Suppressor macrophage (primary cell): ENCODE results near the gene RBM20.

Experiments
- DNase-seq, 4 experiments: peaks; one replicate each; pipeline ENCODE4 v3.0.0-alpha.2; 2020 to 2022

RBM20 gene

DNA sequence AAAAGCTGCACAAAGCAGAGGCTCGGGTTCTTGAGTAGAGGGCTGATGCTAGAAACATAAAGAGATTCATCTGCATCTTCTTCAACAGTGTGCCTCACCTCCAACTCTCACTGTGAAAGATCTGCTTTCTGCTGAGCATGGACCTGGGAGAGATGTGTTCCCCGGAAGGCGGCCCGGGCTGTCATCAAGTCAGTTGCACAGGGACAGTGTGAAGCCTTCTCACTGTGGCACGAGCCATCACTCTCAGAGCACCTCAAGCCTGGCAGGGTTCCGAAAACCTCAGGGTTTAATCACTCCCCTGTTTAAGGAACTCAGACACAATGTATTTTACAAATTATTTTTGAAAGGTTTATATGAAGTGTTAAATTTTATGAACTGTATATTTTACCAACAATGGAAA, 98.7 kb downstream of the RBM20 start:
- DNase-seq = no peak

- peak; percentile 42 to 75 (median 66) for DNase-seq
Observed at GRCh38 chr10:110744782-110745181, 100.6 kb downstream of the RBM20 start.

- peak; percentile 57 to 70 (median 65) for DNase-seq
Observed at GRCh38 chr10:110746254-110746826, 102.2 kb downstream of the RBM20 start.

GRCh38 chr10:110746969-110747608, 103.0 kb downstream of the RBM20 start:
- DNase-seq = no peak

DNA sequence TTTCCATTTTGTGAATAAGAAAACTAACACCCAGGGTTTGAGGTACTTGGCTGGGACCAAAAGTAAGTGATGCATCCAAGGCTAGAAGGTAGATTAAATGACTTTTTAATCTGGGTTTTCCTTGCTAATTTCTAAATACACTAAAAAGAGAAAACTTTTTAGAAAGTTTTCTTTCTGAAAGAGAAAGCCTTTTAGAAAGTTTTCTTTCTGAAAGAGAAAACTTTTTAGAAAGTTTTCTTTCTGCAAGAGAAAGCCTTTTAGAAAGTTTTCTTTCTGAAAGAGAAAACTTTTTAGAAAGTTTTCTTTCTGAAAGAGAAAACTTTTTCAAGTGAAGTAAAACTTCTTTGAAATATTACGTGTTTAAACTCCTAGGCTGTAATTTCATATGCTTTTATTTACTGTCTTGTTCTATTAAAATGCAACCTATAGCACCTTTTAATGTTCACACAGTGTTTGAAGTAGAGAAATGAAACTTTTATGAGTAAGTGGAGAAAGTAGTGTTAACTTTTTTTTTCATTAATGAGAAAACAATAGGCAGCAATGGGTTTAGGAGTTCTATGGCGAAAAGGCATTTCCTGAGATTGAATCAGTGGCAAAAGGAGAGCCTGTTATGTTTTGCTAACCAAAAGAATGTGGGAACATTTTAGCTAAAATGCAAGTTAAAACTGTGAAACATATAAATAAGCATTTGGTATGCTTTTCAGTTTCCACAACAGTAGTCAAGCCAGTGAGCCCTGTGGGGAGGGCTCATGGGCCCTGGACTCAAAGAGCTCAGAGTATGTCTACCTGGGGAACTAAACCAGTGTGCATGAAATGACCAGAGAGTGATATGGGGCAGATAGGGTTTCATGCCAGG, 103.7 kb downstream of the RBM20 start:
- no peak for DNase-seq

- no peak for DNase-seq
Observed at GRCh38 chr10:110748970-110749369, 104.8 kb downstream of the RBM20 start.

DNA sequence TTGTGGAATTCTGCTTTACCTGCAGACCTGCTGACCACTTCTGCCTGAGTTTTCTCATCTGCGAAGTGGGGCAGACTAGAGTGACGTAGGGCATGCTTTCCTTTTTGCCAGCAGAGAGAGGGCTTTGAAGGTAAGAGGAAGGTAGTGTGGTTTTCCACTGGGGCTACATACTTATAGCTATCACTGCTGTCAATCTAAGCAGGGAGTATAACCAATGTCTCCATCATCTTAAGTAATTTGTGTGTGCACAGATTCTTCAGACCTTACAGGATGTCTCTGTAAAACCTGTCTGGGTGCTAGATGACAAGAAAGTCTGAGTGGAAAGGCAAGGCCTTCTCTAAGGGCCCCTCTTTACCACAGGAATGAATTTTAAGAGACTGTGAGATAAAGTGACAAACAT, 106.8 kb downstream of the RBM20 start:
- no peak for DNase-seq

- DNase-seq = no peak
Observed at GRCh38 chr10:110751850-110752249, 107.7 kb downstream of the RBM20 start.

- DNase-seq = no peak
Observed at GRCh38 chr10:110753462-110753861, 109.3 kb downstream of the RBM20 start.

DNA sequence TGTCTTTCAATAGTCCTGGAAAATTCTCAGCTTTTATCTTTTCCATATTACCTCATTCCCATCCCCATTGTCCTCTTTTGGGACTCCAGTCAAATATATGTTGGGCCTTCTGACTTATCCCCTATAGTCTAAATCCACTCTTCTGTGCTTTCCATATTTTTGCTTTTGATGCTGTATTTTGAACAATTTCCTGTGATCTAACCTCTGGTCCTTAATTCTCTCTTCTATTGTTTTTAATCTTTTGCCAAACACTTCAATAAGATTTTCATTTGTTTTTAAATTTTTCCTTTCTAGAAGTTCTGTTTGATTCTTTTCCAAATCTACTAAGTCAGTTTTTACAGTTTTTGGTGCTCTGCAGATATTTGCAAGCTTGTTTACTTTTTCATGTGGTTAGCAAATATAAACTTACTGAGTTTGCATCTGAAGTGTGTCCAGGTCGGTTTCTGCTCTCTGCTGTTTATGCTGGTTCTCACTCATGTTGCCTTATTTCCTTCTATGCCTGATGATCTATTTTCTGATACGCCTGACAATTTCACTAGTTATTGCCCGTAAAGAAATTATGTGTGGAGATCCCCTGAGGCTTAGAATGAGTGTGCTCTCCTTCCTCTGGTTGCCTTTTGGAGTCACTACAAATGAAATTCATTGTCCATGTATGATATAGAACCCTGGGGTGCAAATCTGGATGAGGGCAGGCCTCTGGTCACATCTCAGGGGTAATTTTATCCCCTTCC, 110.4 kb downstream of the RBM20 start:
- no peak for DNase-seq

- DNase-seq = no peak
Observed at GRCh38 chr10:110755781-110756180, 111.6 kb downstream of the RBM20 start.

DNA sequence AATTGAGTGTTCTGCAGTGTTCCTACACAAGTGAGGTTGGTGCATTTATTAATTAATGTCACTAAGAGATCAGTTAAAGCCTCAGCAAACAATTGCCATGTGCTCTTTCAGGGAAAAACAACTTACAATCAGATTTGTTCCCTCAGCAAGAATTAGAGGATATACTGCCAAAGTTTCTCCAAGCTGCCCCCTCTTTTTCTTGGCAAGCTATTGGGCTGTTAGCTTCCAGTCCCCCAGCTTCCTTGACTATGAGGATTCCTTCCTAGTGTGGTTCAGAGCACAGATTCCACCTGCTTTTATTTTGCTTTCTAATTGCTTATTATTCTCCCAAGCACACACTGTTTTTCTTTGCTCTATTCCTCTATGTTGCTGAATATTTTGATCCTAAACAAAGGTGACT, 112.7 kb downstream of the RBM20 start:
- DNase-seq = no peak

DNA sequence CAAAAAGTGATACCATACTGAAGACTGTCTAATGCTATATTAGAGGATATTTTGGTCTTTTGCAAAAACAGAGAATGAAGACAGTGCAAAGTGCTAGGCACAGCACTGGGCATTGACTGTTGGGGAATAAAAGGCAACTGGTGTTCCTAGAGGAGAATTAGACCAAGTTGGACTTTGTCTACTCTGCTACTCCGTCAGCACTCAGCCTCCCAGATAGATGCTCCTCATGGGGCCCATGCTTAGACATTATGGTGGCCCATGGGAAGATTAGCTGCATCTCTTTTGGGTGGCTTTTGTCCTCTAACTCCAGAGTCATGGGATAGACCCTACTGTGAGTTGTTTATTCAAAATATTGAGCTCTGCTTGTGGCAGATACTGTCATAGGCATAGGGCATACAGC, 113.5 kb downstream of the RBM20 start:
- no peak for DNase-seq

DNA sequence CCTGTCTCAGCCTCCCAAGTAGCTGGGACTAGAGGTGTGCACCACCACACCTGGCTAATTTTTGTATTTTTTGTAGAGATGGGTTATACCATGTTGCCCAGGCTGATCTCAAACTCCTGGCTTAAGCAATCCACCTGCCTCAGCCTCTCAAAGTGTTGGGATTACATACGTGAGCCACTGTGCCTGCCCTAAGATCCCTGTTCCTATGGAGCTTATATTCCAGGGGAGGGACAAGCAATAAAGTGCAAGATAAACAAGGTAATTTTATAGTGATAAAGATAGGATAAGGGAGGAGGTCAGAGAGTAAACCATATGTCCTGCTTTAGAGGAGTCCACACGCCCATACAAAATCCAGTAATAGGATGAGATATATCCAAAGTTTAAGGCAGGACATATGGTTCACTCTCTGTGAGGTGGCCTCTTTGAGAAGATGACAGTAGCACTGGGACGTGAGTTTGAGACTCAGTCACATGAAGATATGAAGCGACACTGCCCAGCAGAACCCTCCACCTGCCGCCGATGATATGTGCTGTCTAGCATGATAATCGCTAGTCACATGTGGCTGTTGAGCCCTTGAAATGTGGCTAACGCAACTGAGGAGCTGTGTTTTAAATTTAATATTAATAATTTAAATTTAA, 114.1 kb downstream of the RBM20 start:
- DNase-seq = no peak

GRCh38 chr10:110758898-110759297, 114.8 kb downstream of the RBM20 start:
- DNase-seq = no peak

DNA sequence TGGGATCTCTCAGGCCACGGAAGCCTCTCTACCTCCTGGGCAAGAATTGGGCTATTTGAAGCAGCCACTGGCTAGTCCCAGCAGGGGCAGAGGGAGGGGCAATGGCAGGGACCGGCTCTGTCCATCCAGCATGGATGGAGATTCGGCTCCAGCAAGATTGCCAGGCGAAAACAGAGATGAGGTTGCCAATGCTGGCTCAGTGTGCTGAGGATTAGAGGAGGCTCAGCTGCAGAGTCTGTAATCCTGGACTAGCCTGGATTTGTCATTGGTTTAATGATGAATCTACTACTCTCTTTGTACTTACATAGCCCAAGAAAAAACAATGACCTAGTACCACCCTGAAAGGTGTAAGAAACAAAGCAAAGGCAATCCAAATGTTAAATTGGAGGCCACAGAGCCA, 115.4 kb downstream of the RBM20 start:
- DNase-seq = no peak

GRCh38 chr10:110762109-110762848, 118.1 kb downstream of the RBM20 start:
- DNase-seq = no peak

- DNase-seq = no peak
Observed at GRCh38 chr10:110762849-110763211, 118.7 kb downstream of the RBM20 start.

DNA sequence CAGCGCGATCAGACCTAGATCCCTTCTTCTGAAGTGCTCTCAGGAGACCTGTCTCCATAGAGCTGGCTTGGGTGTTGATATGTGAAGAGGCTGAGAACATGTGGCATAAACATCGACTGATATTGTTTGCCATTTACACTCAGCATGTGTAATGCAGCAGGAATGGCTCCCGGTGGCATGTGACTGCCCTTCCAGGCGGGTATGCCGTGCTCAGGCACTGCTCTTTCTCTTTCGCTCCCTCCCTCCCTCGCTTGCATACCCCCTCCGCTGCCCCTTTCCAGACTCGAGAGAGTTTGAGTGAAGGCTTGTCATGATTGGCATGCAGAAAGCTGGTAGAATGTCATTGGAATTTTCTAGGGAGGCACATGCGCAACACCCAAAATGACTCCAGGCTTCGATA, 120.2 kb downstream of the RBM20 start:
- DNase-seq = no peak

GRCh38 chr10:110764793-110765512, 120.8 kb downstream of the RBM20 start:
- DNase-seq = no peak
